ENCODE results near the gene ENO4.

Gene ENO4

DNA sequence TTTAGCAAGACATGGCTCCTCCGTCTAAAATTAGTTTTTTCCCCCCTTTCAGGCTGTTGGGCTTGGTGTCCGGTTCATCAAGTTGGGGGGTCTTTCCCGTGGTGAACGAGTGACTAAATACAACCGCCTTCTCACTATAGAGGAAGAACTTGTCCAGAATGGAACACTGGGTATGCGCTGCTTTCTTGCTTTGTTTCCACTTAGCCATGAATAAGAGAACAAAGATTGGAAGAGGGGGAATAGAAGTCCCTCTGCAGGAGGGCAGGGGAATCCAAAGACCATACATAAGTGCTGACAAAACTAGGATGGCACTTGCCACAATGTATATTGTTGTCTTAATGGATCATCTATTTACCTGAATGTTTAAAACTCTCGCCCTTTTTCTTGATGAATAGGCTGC, 30.5 kb downstream of the ENO4 start:
- Histone ChIP-seq H3K36me3 (no peaks in the 10 kb centered on the region), H3K4me3 (ENCODE audit: low read depth, low read length) (no peak overlapping the region), H3K4me1 (no peaks in the 10 kb centered on the region), H3K27me3 (no peaks in the 10 kb centered on the region; the same call in 1 of the 2 replicates), H3K9me3 (no peaks in the 10 kb centered on the region)
- TF ChIP-seq, protein P1, sequence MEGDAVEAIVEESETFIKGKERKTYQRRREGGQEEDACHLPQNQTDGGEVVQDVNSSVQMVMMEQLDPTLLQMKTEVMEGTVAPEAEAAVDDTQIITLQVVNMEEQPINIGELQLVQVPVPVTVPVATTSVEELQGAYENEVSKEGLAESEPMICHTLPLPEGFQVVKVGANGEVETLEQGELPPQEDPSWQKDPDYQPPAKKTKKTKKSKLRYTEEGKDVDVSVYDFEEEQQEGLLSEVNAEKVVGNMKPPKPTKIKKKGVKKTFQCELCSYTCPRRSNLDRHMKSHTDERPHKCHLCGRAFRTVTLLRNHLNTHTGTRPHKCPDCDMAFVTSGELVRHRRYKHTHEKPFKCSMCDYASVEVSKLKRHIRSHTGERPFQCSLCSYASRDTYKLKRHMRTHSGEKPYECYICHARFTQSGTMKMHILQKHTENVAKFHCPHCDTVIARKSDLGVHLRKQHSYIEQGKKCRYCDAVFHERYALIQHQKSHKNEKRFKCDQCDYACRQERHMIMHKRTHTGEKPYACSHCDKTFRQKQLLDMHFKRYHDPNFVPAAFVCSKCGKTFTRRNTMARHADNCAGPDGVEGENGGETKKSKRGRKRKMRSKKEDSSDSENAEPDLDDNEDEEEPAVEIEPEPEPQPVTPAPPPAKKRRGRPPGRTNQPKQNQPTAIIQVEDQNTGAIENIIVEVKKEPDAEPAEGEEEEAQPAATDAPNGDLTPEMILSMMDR (IDR thresholded peaks at IDR 0.05; ENCODE audit: low read depth, low read length) = no peak
- DNase-seq = no peak

DNA sequence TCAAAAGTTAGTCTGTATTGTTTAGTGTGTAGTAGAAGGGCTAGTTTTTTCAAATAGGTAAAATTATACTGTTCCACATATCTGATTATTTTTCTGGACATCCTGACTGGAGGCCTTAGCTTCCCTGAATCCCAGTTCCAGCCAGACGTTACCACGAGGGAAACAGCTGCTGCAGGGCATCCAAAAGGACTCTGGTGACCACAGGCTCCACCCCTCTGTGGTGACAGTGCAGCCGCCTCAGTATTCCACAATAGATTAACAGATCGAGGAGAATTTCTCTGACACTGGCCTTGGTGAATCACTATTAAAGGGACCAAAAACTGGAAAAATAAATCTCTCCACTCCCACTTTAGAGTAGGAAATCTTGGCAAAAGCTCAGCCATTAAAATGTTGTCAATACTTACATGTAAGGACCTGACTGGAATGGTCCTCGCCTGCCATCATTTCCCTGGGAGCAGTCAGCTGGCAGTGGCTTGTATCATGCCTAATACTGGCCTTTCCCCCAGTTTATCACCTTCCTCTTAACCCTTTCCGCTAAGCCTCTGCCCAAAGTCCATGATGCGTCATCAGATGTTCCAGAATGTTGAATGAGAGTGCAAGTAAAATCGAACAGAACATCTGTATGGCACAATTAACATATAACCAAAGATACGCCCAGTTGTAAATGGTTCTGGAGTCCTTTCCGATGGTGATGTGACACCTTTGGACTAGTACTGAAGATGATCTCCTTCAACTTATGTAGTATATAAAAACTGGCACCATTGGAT, 31.6 kb downstream of the ENO4 start:
- no peak for DNase-seq
- H3K4me3 ChIP-seq (ENCODE audit: low read depth, low read length) = no peak overlapping the region
- H3K27me3 ChIP-seq = no peaks in the 10 kb centered on the region; the same call in 1 of the 2 replicates
- no peaks in the 10 kb centered on the region for H3K36me3 ChIP-seq
- H3K9me3 ChIP-seq = no peaks in the 10 kb centered on the region
- TF ChIP-seq, protein P1 (IDR thresholded peaks at IDR 0.05; ENCODE audit: low read depth, low read length) = no peak
- H3K4me1 ChIP-seq = no peaks in the 10 kb centered on the region

DNA sequence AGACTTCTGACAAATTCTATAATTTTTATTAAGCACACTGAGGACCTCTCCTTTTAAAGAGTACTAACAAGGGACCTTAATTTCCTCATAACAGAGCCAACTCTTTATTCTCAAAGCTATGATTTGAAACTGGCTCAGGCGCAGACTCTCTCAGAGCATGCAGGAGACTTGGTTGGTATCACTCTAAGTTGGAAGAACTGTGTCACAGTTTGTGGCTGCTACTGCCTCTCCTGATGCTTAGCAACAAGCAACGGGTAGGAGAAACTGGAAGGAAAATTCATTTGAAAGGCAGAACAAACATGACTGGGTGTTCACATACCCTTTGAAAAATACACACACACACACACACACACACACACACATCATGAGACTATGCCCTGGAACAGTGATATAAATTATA, 33.3 kb downstream of the ENO4 start:
- TF ChIP-seq, protein P1 (IDR thresholded peaks at IDR 0.05; ENCODE audit: low read depth, low read length) = no peak
- Histone ChIP-seq H3K4me3 (ENCODE audit: low read depth, low read length) (no peak overlapping the region), H3K27me3 (peaks cover 6% of the 10 kb centered on the region), H3K9me3 (no peaks in the 10 kb centered on the region), H3K36me3 (no peaks in the 10 kb centered on the region), H3K4me1 (no peaks in the 10 kb centered on the region)
- DNase-seq = no peak

DNA sequence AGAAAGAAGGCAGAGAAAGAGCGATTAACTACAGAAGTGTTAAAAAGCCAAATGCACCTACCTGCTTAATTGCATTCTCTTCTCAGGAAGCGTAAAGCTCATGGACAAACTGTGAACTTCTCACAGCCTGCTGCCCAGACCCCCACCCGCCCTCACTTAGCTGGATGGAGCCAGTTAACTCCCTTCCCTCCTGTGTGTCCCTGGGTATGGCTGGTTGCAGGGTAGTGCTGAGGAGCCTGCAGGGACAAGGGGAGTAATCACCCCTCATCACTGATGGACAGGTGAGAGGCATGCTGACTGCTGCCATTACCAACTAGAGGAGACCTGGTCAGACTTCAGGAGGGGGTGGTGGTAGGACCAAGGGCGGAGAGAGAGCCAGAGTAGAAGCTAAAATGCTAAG, 37.5 kb downstream of the ENO4 start:
- Histone ChIP-seq H3K27me3 (peaks cover 20% of the 10 kb centered on the region), H3K4me3 (ENCODE audit: low read depth, low read length) (no peak overlapping the region), H3K36me3 (no peaks in the 10 kb centered on the region), H3K4me1 (no peaks in the 10 kb centered on the region), H3K9me3 (no peaks in the 10 kb centered on the region)
- TF ChIP-seq, protein P1 (IDR thresholded peaks at IDR 0.05; ENCODE audit: low read depth, low read length) = no peak
- DNase-seq = no peak

DNA sequence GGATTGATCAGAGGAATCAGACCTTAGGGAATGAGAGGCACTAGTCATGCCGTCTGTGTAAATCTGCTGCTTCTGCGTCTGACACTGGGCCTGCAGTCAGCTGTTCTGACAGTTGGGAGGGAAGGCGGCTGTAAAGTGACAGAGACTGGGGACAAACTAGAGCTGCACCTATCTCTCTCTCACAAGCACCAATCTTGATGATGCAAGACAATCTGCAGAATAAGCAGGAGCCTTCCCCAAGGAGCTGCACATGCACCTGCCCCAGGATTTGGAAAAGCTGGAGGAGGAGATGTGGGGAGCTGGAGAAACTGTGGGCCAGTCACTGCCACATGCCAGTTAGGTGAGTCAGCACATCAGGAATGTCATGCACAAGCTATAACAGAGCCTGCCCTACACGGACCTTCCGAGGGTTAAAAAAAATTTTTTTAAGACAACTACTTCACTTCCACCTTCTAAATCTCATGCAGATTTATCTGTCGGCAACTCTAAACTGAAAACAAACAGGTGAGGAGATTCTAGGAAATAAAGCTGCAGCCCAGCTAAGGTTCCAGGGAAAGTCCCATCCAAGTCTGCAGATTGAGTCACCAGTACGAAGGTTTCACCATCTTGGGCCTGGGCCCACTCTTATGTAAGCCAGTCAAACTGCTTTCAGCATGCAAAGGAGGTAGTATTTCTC, 39.2 kb downstream of the ENO4 start:
- TF ChIP-seq, protein P1 (IDR thresholded peaks at IDR 0.05; ENCODE audit: low read depth, low read length) = no peak
- Histone ChIP-seq H3K4me3 (ENCODE audit: low read depth, low read length) (no peak overlapping the region), H3K9me3 (no peaks in the 10 kb centered on the region)

DNA sequence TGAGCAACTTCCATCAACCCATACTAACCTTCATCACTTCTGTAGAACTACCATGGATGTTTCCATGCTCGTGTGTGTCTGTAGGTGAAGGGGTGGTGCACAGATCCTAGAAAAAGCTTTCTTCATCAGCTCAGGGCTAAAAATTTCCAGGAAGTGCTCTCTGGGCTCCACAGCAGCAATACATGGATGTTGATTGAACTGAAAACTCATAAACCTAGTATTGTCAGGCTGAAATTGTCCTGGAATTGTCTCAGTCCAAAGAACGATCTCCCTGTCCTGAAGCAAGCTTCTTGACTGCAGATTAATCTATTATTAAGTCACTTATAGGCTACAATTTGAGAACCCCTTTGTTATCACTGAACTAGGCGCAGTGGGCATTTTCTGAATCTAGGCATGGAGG, 39.8 kb downstream of the ENO4 start:
- H3K36me3 ChIP-seq = no peaks in the 10 kb centered on the region
- H3K4me3 ChIP-seq (ENCODE audit: low read depth, low read length) = no peak overlapping the region
- H3K9me3 ChIP-seq = no peaks in the 10 kb centered on the region
- H3K4me1 ChIP-seq = no peaks in the 10 kb centered on the region
- H3K27me3 ChIP-seq = peaks cover 32% of the 10 kb centered on the region
- no peak for DNase-seq
- TF ChIP-seq, protein P1 (IDR thresholded peaks at IDR 0.05; ENCODE audit: low read depth, low read length) = no peak

More for the DNA sequence above, 39.2 kb downstream of the ENO4 start:
- Histone ChIP-seq H3K36me3 (no peaks in the 10 kb centered on the region), H3K27me3 (peaks cover 32% of the 10 kb centered on the region), H3K4me1 (no peaks in the 10 kb centered on the region)
- no peak for DNase-seq

All from BE2C (cell line).